ENCODE measurements around the gene PCDHGC5. TPM values are rescaled to one million over a fixed set of nuclear protein-coding genes. Genes with fewer than 3 reads are reported as not detected.
A peak's percentile ranks its signal among the peaks of the same experiment; 100 is the strongest.

The PCDHGC5 gene
- total RNA-seq = 1.4 TPM
- polyA plus RNA-seq (ENCODE audit: insufficient read depth, low read depth, low replicate concordance) = not detected
- long read RNA-seq, donor 1 = 0 reads
- long read RNA-seq, donor 2, partial matches to known transcripts = 0 of 1 reads
- long read RNA-seq, donor 2, other reads (novel, unspliced or antisense) = 0 of 1 reads
- long read RNA-seq, donor 3, full-length matches to known transcripts = 3 of 3 reads
- long read RNA-seq, donor 3, partial matches to known transcripts = 0 of 3 reads
- long read RNA-seq, donor 3, other reads (novel, unspliced or antisense) = 0 of 3 reads
- long read RNA-seq, donor 4, full-length matches to known transcripts = 1 of 1 reads
- long read RNA-seq, donor 4, partial matches to known transcripts = 0 of 1 reads
- long read RNA-seq, donor 4, other reads (novel, unspliced or antisense) = 0 of 1 reads
- long read RNA-seq, donor 5 = 0 reads
- long read RNA-seq, donor 6 = 0 reads
- long read RNA-seq, donor 7, partial matches to known transcripts = 2 of 5 reads
- long read RNA-seq, donor 7, other reads (novel, unspliced or antisense) = 3 of 5 reads
- long read RNA-seq, donor 8 = 0 reads
- long read RNA-seq, donor 9, partial matches to known transcripts = 0 of 1 reads
- long read RNA-seq, donor 9, other reads (novel, unspliced or antisense) = 0 of 1 reads
- long read RNA-seq, donor 10, partial matches to known transcripts = 0 of 1 reads
- long read RNA-seq, donor 10, other reads (novel, unspliced or antisense) = 0 of 1 reads

DNA sequence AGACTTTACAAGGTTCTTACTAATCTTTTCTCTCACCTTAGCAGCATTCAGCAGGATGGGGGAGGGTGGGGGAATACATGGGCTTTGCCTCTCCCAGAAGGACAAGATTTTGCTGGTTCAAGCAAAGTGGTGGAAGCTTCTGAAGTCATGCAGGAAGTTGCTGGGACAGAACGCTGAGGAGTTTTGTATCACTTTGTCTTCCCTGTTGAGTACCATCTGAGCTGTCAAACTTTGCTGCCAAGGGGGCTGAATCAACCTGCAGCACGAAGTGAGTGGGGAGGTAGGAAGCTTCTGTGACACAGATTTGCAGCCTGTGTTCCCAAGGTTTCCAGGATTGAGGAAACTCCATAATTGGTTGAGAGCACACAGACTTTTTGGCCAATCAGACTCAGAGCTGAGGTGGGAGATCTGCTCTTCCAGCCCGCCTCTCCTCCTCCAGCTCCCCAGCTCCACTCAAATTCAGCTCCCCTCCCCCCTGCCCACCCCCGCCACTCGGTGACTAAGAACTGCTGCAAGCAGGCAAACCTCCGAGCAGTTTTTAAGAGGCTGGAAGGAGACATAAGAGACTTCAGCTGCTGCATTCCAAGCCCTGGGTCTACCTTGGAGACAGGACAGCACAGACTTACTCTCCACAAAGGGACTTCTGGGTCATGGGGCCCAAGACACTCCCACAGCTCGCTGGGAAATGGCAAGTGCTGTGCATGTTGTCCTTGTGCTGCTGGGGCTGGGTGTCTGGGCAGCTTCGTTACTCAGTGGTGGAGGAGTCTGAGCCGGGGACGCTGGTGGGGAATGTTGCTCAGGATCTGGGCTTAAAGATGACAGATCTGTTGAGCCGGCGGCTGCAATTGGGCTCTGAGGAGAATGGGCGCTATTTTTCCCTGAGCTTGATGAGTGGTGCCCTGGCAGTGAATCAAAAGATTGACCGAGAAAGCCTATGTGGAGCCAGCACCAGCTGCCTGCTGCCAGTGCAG, at the start of gene PCDHGC5:
TSS of gene PCDHGC5 (plus strand) at position 491 of the 971 bp plus-strand sequence. CDS start at position 651, 160 bp downstream.
- intact Hi-C loops (cut with DNase I) = no loop called here
- FAIRE-seq (no peak), DNase-seq (peak in 1 of 5 donors; percentile 28)
- no peak within 1 kb of the TSS for H3K27ac ChIP-seq (ENCODE audit: low read depth in 2 of 2, low read length in 2 of 2)
- peaks cover 0 to 3% (median 3%) of the 10 kb centered on the region in 3 donors for H3K4me1 ChIP-seq (ENCODE audit: control insufficient read depth in 2 of 3, insufficient read depth in 2 of 3, low read depth in 1 of 3, low read length in 3 of 3)
- no peaks in the 10 kb centered on the region for H3K9me3 ChIP-seq (ENCODE audit: control insufficient read depth in 2 of 3, insufficient read depth in 1 of 3, low read length in 3 of 3)
- no peak within 1 kb of the TSS for H3K4me3 ChIP-seq (ENCODE audit: low read length in 3 of 3)
- no peaks in the 10 kb centered on the region for H3K27me3 ChIP-seq (ENCODE audit: control insufficient read depth, insufficient read depth, low read length)
- peaks cover 0 to 4% (median 0%) of the 10 kb centered on the region in 3 donors for H3K36me3 ChIP-seq (ENCODE audit: control insufficient read depth in 2 of 3, insufficient read depth in 3 of 3, low read length in 3 of 3)
- no peak within 1 kb of the TSS for H3K9ac ChIP-seq (ENCODE audit: low read length in 3 of 3)
- TF ChIP-seq, protein P1, sequence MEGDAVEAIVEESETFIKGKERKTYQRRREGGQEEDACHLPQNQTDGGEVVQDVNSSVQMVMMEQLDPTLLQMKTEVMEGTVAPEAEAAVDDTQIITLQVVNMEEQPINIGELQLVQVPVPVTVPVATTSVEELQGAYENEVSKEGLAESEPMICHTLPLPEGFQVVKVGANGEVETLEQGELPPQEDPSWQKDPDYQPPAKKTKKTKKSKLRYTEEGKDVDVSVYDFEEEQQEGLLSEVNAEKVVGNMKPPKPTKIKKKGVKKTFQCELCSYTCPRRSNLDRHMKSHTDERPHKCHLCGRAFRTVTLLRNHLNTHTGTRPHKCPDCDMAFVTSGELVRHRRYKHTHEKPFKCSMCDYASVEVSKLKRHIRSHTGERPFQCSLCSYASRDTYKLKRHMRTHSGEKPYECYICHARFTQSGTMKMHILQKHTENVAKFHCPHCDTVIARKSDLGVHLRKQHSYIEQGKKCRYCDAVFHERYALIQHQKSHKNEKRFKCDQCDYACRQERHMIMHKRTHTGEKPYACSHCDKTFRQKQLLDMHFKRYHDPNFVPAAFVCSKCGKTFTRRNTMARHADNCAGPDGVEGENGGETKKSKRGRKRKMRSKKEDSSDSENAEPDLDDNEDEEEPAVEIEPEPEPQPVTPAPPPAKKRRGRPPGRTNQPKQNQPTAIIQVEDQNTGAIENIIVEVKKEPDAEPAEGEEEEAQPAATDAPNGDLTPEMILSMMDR (IDR thresholded peaks at IDR 0.05; ENCODE audit: borderline replicate concordance, extremely low read depth, insufficient read depth) = no peak

DNA sequence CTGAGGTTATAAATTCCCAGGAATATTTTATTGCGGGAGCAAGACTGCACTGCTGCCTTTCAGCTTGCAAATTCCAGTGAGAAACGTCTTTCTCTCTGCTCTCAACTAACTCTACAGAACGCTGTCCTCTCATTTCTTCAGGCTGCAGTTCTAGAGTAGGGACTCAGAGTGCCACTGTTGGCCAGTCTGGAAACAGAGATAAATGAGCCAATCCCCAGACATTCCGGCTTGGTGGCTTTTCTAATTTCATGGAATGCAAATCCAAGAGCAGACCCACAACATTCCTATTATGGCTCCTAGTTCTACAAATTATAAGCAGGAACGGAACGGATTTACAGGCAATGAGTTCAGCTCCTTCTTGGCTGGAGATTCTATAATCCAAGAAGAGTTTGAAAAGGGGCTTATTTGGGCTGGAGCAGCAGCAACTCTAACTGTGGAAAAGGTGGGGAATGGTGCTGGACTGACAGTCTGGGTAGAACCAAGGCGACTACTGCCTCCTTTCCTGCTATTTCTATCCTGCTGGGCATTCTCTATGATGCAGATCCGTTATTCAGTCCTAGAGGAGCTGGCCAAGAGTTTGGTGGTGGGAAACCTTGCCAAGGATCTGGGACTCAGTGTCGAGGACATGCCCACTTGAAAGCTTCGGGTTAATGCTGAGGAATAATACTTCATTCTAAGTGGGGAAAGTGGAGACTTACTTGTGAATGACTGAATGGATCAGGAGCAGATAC, 49.3 kb upstream of the PCDHGC5 start:
- H3K36me3 ChIP-seq (ENCODE audit: control insufficient read depth in 2 of 3, insufficient read depth in 3 of 3, low read length in 3 of 3) = no peaks in the 10 kb centered on the region
- H3K4me1 ChIP-seq (ENCODE audit: control insufficient read depth in 2 of 3, insufficient read depth in 2 of 3, low read depth in 1 of 3, low read length in 3 of 3) = no peaks in the 10 kb centered on the region
- H3K27ac ChIP-seq (ENCODE audit: low read depth in 2 of 2, low read length in 2 of 2) = no peak overlapping the region
- FAIRE-seq (no peak), DNase-seq (no peak)
- TF ChIP-seq, protein P1 (IDR thresholded peaks at IDR 0.05; ENCODE audit: borderline replicate concordance, extremely low read depth, insufficient read depth) = no peak
- H3K9ac ChIP-seq (ENCODE audit: low read length in 3 of 3) = no peak overlapping the region
- H3K4me3 ChIP-seq (ENCODE audit: low read length in 3 of 3) = no peak overlapping the region
- intact Hi-C loops (cut with DNase I) = no loop called here
- H3K9me3 ChIP-seq (ENCODE audit: control insufficient read depth in 2 of 3, insufficient read depth in 1 of 3, low read length in 3 of 3) = peaks cover 3 to 31% (median 11%) of the 10 kb centered on the region in 3 donors
- H3K27me3 ChIP-seq (ENCODE audit: control insufficient read depth, insufficient read depth, low read length) = no peaks in the 10 kb centered on the region

DNA sequence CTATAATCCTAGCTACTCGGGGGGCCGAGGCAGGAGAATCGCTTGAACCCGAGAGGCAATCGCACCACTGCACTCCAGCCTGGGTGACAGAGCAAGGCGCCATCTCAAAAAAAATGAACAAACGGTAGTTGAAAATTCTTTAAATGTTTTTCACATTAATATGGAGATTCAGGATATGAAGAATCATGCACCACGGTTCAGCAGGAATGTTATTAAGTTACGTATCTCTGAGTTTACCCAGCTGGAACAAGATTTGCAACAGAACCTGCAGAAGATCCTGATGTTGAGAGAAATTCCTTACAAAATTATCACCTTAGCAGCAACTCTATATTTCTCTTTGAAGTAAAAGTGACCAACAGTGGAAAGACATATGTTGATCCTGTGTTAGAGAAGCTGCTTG, 48.5 kb upstream of the PCDHGC5 start:
- TF ChIP-seq, protein P1 (IDR thresholded peaks at IDR 0.05; ENCODE audit: borderline replicate concordance, extremely low read depth, insufficient read depth) = no peak
- no peaks in the 10 kb centered on the region for H3K27me3 ChIP-seq (ENCODE audit: control insufficient read depth, insufficient read depth, low read length)
- no peak overlapping the region for H3K27ac ChIP-seq (ENCODE audit: low read depth in 2 of 2, low read length in 2 of 2)
- intact Hi-C loops (cut with DNase I) = no loop called here
- peaks cover 3 to 31% (median 11%) of the 10 kb centered on the region in 3 donors for H3K9me3 ChIP-seq (ENCODE audit: control insufficient read depth in 2 of 3, insufficient read depth in 1 of 3, low read length in 3 of 3)
- H3K4me1 ChIP-seq (ENCODE audit: control insufficient read depth in 2 of 3, insufficient read depth in 2 of 3, low read depth in 1 of 3, low read length in 3 of 3) = no peaks in the 10 kb centered on the region
- FAIRE-seq (no peak), DNase-seq (no peak)
- H3K4me3 ChIP-seq (ENCODE audit: low read length in 3 of 3) = no peak overlapping the region
- no peak overlapping the region for H3K9ac ChIP-seq (ENCODE audit: low read length in 3 of 3)
- H3K36me3 ChIP-seq (ENCODE audit: control insufficient read depth in 2 of 3, insufficient read depth in 3 of 3, low read length in 3 of 3) = no peaks in the 10 kb centered on the region

All from kidney (tissue), 22 donors.